Thyroid gland (tissue), 4 donors: ENCODE measurements around the gene ANKRD13C. TPM values are rescaled to one million over a fixed set of nuclear protein-coding genes. Genes with fewer than 3 reads are reported as not detected.
A peak's percentile ranks its signal among the peaks of the same experiment; 100 is the strongest.

Experiments used
- DNase-seq, 2 donors: peaks; one replicate each; pipeline ENCODE4 v3.0.0-alpha.2; 2019
- H3K27ac ChIP-seq, 3 donors: fragments of 200-600 bp; sonication (generic); 1 replicate in 2 of 3; 2 replicates in 1 of 3; pipeline ENCODE4 v1.5.1; 2016 to 2019; ENCODE audit warnings: mild to moderate bottlenecking in 1 of 3, moderate library complexity in 1 of 3
- H3K27me3 ChIP-seq: fragments of 200-600 bp; sonication (generic); one replicate; pipeline ENCODE4 v1.5.1; 2019
- H3K36me3 ChIP-seq, 2 donors: fragments of 200-600 bp; sonication (generic); one replicate each; pipeline ENCODE4 v1.5.1; 2016 to 2019
- H3K4me1 ChIP-seq, 2 donors: fragments of 200-600 bp; sonication (generic); one replicate each; pipeline ENCODE4 v1.5.1; 2017 to 2019
- H3K4me3 ChIP-seq, 3 donors: fragments of 200-600 bp; sonication (generic); replicated peaks in 1 of 3; 1 replicate in 2 of 3; 2 replicates in 1 of 3; pipeline ENCODE4 v1.5.1; 2016; ENCODE audit warnings: mild to moderate bottlenecking in 1 of 3
- H3K9me3 ChIP-seq: fragments of 200-600 bp; sonication (generic); one replicate; pipeline ENCODE4 v1.5.1; 2017
- CTCF ChIP-seq, 6 experiments: fragments of 200-600 bp in 3 of 6; fragments of 450-650 bp in 3 of 6; sonication (generic) in 3 of 6; IDR thresholded peaks; one replicate each; pipeline ENCODE4 v1.5.1; 2016 to 2019; ENCODE audit warnings: antibody characterized with exemption in 6 of 6, mild to moderate bottlenecking in 2 of 6, inconsistent platforms in 1 of 6, moderate library complexity in 1 of 6
- POLR2A ChIP-seq, 2 donors: fragments of 450-650 bp; IDR thresholded peaks; one replicate each; pipeline ENCODE4 v1.6.1; 2017; ENCODE audit warnings: antibody characterized with exemption in 2 of 2, mild to moderate bottlenecking in 2 of 2, moderate library complexity in 1 of 2
- WGBS, 2 donors: methylation state at CpG; one replicate each; pipeline ENCODE4 v1.1.5; 2017; 5-methylcytosine and 5-hydroxymethylcytosine counted together
- intact Hi-C: fragments of 100-400 bp; cut with DNase I; formaldehyde crosslinking; loops from one replicate; pipeline ENCODE4 v1.15.1; 2023
- total RNA-seq, 4 donors: library from RNA; depleted of rRNA; stranded (reverse); fragments of >200 nt; gene quantifications; one replicate each; pipeline ENCODE4 v1.2.3, GENCODE V29; 2016

ANKRD13C gene
- total RNA-seq, 4 donors from 2014 or later = 26.5 to 37.2 (median 29.6) TPM

GRCh38 chr1:70231475-70231874 is 123.0 kb downstream of the ANKRD13C start:
- TF ChIP-seq POLR2A (IDR thresholded peaks at IDR 0.05) = no peak
- TF ChIP-seq CTCF (IDR thresholded peaks at IDR 0.05) = no peak
- no peak for DNase-seq
- no peaks in the 10 kb centered on the region for H3K9me3 ChIP-seq
- 96 to 97% methylated on average over 4 of the region's 4 CpGs for WGBS, 2 donors
- peaks cover 0 to 5% of the 10 kb centered on the region in 2 donors for H3K4me1 ChIP-seq
- intact Hi-C loops = no loop called here
- peaks cover 68 to 69% of the 10 kb centered on the region in 2 donors for H3K36me3 ChIP-seq
- H3K27me3 ChIP-seq = no peaks in the 10 kb centered on the region
- H3K4me3 ChIP-seq = no peak overlapping the region
- H3K27ac ChIP-seq = no peak overlapping the region

- H3K9me3 ChIP-seq = no peaks in the 10 kb centered on the region
- peaks cover under 1 to 5% of the 10 kb centered on the region in 2 donors for H3K4me1 ChIP-seq
- 86 to 92% methylated on average over 2 of the region's 2 CpGs for WGBS, 2 donors
- DNase-seq = no peak
- H3K36me3 ChIP-seq = peaks cover 44 to 48% of the 10 kb centered on the region in 2 donors
- no peaks in the 10 kb centered on the region for H3K27me3 ChIP-seq
- intact Hi-C loops = loop anchor here (10.0 kb wide), 1 partner anchor 856 kb away; the partner anchor contains the start of gene ZRANB2
- H3K4me3 ChIP-seq = no peak overlapping the region
- H3K27ac ChIP-seq = no peak overlapping the region
- no peak for TF ChIP-seq CTCF (IDR thresholded peaks at IDR 0.05)
- TF ChIP-seq POLR2A (IDR thresholded peaks at IDR 0.05) = no peak
Observed at GRCh38 chr1:70228670-70229069, 125.9 kb downstream of the ANKRD13C start.

- 63 to 68% methylated on average over 1 of the region's 1 CpG for WGBS, 2 donors
- Histone ChIP-seq H3K4me3 (no peak overlapping the region), H3K9me3 (no peaks in the 10 kb centered on the region), H3K27me3 (no peaks in the 10 kb centered on the region), H3K27ac (no peak overlapping the region), H3K36me3 (peaks cover 32 to 35% of the 10 kb centered on the region in 2 donors), H3K4me1 (peaks cover 12 to 15% of the 10 kb centered on the region in 2 donors)
- no peak for DNase-seq
- TF ChIP-seq CTCF (IDR thresholded peaks at IDR 0.05) = no peak
- intact Hi-C loops = loop anchor here (10.0 kb wide), 1 partner anchor 857 kb away; the partner anchor contains the start of gene ZRANB2
Observed at GRCh38 chr1:70227439-70227838, 127.1 kb downstream of the ANKRD13C start.

- 88 to 91% methylated on average over 2 of the region's 2 CpGs for WGBS, 2 donors
- H3K4me1 ChIP-seq = peaks cover 15 to 21% of the 10 kb centered on the region in 2 donors
- peaks cover 15 to 17% of the 10 kb centered on the region in 2 donors for H3K36me3 ChIP-seq
- no peak for TF ChIP-seq CTCF (IDR thresholded peaks at IDR 0.05)
- no peak for TF ChIP-seq POLR2A (IDR thresholded peaks at IDR 0.05)
- DNase-seq = no peak
- H3K27me3 ChIP-seq = no peaks in the 10 kb centered on the region
- H3K9me3 ChIP-seq = no peaks in the 10 kb centered on the region
- H3K4me3 ChIP-seq = no peak overlapping the region
- intact Hi-C loops = loop anchor here (10.0 kb wide), 1 partner anchor 860 kb away; the partner anchor contains the start of gene ZRANB2
- no peak overlapping the region for H3K27ac ChIP-seq
Observed at GRCh38 chr1:70224954-70225353, 129.6 kb downstream of the ANKRD13C start.

GRCh38 chr1:70222716-70223235 is 131.7 kb downstream of the ANKRD13C start:
- Histone ChIP-seq H3K9me3 (no peaks in the 10 kb centered on the region), H3K27me3 (no peaks in the 10 kb centered on the region), H3K4me3 (no peak overlapping the region), H3K36me3 (no peaks in the 10 kb centered on the region), H3K4me1 (peaks cover 15 to 21% of the 10 kb centered on the region in 2 donors), H3K27ac (peak overlapping the region in 1 of 3 donors; percentile 85)
- TF ChIP-seq CTCF (IDR thresholded peaks at IDR 0.05) = no peak
- no peak for TF ChIP-seq POLR2A (IDR thresholded peaks at IDR 0.05)
- DNase-seq = no peak
- intact Hi-C loops = loop anchor here (10.0 kb wide), 1 partner anchor 862 kb away; the partner anchor contains the start of gene ZRANB2
- 48 to 55% methylated on average over 3 of the region's 3 CpGs for whole genome bisulfite sequencing, 2 donors
